NCI-H82 treated with DMSO at 0.1 percent for 48 hours (cell line): Measurements from ENCODE around the gene MON1A.

Source experiments
- DNase-seq: peaks from one replicate; lab custom pipeline; 2025; ENCODE audit not compliant: unreplicated experiment; lab: John Stamatoyannopoulos, UW

MON1A gene

GRCh38 chr3:49895791-49896190, 33.8 kb downstream of the MON1A start:
- no peak for DNase-seq

- DNase-seq: no peak
These were observed 40.3 kb downstream of the MON1A start for GRCh38 chr3:49889296-49889695.

GRCh38 chr3:49886922-49887265, 42.7 kb downstream of the MON1A start:
- DNase-seq: no peak

- DNase-seq: no peak
These were observed 45.6 kb downstream of the MON1A start for GRCh38 chr3:49883998-49884397.

- no peak for DNase-seq
These were observed 47.4 kb downstream of the MON1A start for GRCh38 chr3:49882166-49882565.

- DNase-seq: peak; percentile 69
These were observed 48.9 kb downstream of the MON1A start for GRCh38 chr3:49880581-49881315.

GRCh38 chr3:49879721-49880120, 49.9 kb downstream of the MON1A start:
- no peak for DNase-seq

GRCh38 chr3:49878686-49879085, 50.9 kb downstream of the MON1A start:
- no peak for DNase-seq

GRCh38 chr3:49877716-49878115, 51.9 kb downstream of the MON1A start:
- DNase-seq: no peak

GRCh38 chr3:49876567-49876966, 53.0 kb downstream of the MON1A start:
- DNase-seq: no peak

GRCh38 chr3:49873623-49874022, 56.0 kb downstream of the MON1A start:
- DNase-seq: no peak

- no peak for DNase-seq
These were observed 56.8 kb downstream of the MON1A start for GRCh38 chr3:49872801-49873281.

- DNase-seq: no peak
These were observed 58.0 kb downstream of the MON1A start for GRCh38 chr3:49871531-49872153.

GRCh38 chr3:49869525-49870126, 60.0 kb downstream of the MON1A start, which contains the start of gene CAMKV:
CAMKV (minus strand) TSS chr3:49869906; CDS start chr3:49862388, 7,518 bp downstream.
- DNase-seq: no peak

- DNase-seq: no peak
These were observed 60.6 kb downstream of the MON1A start for GRCh38 chr3:49868862-49869466.

GRCh38 chr3:49867871-49868321, 61.7 kb downstream of the MON1A start:
- peak; percentile 51 for DNase-seq

- no peak for DNase-seq
These were observed 62.2 kb downstream of the MON1A start for GRCh38 chr3:49867400-49867799.

- no peak for DNase-seq
These were observed 64.3 kb downstream of the MON1A start for GRCh38 chr3:49865198-49865784.

- no peak for DNase-seq
These were observed 65.1 kb downstream of the MON1A start for GRCh38 chr3:49864505-49864904.

- no peak for DNase-seq
These were observed 69.9 kb downstream of the MON1A start for GRCh38 chr3:49859576-49860305.
